Memory B cell (primary cell): ENCODE measurements around the gene TACC2.
"Not testable (repeated sequence)": the region's sequence is repeated elsewhere in the genome, so short reads cannot be mapped to it uniquely, and the experiment has no call there.

ENCODE experiments used
- ATAC-seq: fragments of 150-1000 bp; cut with Tn5 transposase; 2 replicates; pipeline ENCODE4 v1.10.0; 2021; ENCODE audit warnings: low read depth, mild to moderate bottlenecking, moderate library complexity
- DNase-seq, 2 donors: peaks; one replicate each; pipeline ENCODE4 v3.0.0; 2022; ENCODE audit warnings: low spot score in 2 of 2
- H3K27ac Mint-ChIP-seq: one replicate; pipeline ENCODE4 v1.8.0; 2022; ENCODE audit warnings: mild to moderate bottlenecking, moderate library complexity, mixed read lengths
- H3K27me3 Mint-ChIP-seq: one replicate; pipeline ENCODE4 v1.8.0; 2022; ENCODE audit warnings: mixed read lengths
- H3K36me3 Mint-ChIP-seq: one replicate; pipeline ENCODE4 v1.8.0; 2022; ENCODE audit warnings: mild to moderate bottlenecking, mixed read lengths
- H3K4me1 Mint-ChIP-seq: one replicate; pipeline ENCODE4 v1.8.0; 2022; ENCODE audit warnings: mixed read lengths
- H3K4me3 Mint-ChIP-seq: one replicate; pipeline ENCODE4 v1.8.0; 2022; ENCODE audit warnings: mild to moderate bottlenecking, moderate library complexity, mixed read lengths
- H3K9me3 Mint-ChIP-seq: one replicate; pipeline ENCODE4 v1.8.0; 2022; ENCODE audit warnings: mixed read lengths

Gene TACC2

GRCh38 chr10:122050811-122051210, 61.8 kb downstream of the TACC2 start:
- Mint-ChIP-seq H3K4me1 (no peaks in the 10 kb centered on the region), H3K27ac (no peak overlapping the region), H3K36me3 (no peaks in the 10 kb centered on the region), H3K9me3 (no peaks in the 10 kb centered on the region), H3K27me3 (peaks cover 2% of the 10 kb centered on the region), H3K4me3 (no peak overlapping the region)
- ATAC-seq (no peak), DNase-seq (no peak)

- ATAC-seq (no peak), DNase-seq (no peak)
- H3K36me3 Mint-ChIP-seq, result no peaks in the 10 kb centered on the region
- H3K27me3 Mint-ChIP-seq, result peaks cover 2% of the 10 kb centered on the region
- H3K27ac Mint-ChIP-seq, result no peak overlapping the region
- no peak overlapping the region for H3K4me3 Mint-ChIP-seq
- no peaks in the 10 kb centered on the region for H3K4me1 Mint-ChIP-seq
- no peaks in the 10 kb centered on the region for H3K9me3 Mint-ChIP-seq
Measured at GRCh38 chr10:122051609-122052385, 62.8 kb downstream of the TACC2 start.

- H3K4me3 Mint-ChIP-seq, result no peak overlapping the region
- peaks cover 2% of the 10 kb centered on the region for H3K27me3 Mint-ChIP-seq
- ATAC-seq (no peak), DNase-seq (no peak)
- no peaks in the 10 kb centered on the region for H3K36me3 Mint-ChIP-seq
- H3K27ac Mint-ChIP-seq, result no peak overlapping the region
- no peaks in the 10 kb centered on the region for H3K4me1 Mint-ChIP-seq
- H3K9me3 Mint-ChIP-seq, result no peaks in the 10 kb centered on the region
Measured at GRCh38 chr10:122052701-122053100, 63.7 kb downstream of the TACC2 start.

DNA sequence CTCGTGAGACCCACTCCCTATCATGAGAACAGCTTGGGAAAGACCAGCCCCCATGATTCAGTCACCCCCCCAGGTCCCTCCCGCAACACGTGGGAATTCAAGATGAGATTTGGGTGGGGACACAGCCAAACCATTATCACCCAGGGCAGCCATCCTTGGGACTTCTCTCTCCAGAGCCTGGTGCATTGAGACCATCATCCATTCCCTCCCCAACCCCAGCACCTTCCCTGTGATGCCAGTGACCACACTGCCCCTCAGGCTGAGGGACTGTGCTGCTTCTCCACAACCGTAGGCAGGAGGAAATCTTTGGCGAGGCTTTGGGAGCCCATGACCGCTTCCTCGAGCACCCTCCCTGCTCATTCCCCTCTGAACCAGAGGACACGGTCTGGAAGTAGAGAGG, 64.4 kb downstream of the TACC2 start:
- Mint-ChIP-seq H3K9me3 (no peaks in the 10 kb centered on the region), H3K27ac (no peak overlapping the region), H3K27me3 (peaks cover 2% of the 10 kb centered on the region), H3K4me3 (no peak overlapping the region), H3K36me3 (no peaks in the 10 kb centered on the region), H3K4me1 (no peaks in the 10 kb centered on the region)
- no peak for ATAC-seq
- no peak for DNase-seq

DNA sequence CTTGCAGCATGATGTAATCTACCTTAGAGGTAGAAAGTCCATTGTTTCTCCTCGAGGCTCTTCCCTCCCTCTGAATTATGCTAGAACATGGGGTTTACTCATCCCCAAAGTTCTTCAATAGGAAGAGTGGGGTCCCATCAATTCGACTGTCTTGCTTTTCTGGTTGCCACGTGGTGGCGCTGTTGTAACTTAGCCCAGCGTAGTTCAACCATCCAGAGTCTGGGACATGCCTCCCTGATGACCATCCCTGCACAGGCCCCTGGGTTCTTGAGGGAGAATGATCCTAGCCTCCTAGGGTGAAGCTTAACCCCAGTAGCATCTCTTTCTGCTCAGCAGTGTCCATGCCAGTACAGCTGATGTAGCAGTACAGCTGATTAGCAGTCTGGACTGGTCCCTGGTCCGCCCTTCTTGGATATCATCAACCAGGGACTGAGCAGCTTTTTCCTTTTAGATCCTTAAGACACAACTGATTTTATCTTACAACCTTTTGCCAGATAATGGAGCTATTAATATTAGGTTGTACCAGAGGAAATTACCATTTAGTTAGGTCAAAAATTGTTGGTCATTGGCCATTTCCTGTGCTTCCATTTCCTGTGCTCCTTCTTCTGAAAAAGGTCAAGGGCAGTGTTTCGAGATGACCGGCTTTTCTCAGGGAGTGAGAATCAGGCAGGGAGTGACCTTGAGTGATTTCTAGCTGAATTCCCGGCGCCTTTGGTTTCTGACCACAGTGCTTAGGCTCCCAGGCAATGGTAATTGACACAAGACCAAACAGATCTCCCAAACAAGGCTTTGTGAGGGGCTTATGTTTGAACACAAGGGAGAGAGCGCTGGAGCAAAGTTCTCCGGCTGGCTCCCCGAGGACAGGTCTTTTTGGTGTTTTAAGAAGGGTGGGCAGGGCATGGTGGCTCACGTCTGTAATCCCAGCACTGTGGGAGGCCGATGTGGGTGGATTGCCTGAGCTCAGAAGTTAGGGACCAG, 65.4 kb downstream of the TACC2 start:
- Mint-ChIP-seq H3K9me3 (no peaks in the 10 kb centered on the region), H3K36me3 (no peaks in the 10 kb centered on the region), H3K27ac (no peak overlapping the region), H3K4me1 (no peaks in the 10 kb centered on the region), H3K4me3 (no peak overlapping the region), H3K27me3 (peaks cover 2% of the 10 kb centered on the region)
- DNase-seq (no peak), ATAC-seq (no peak)

GRCh38 chr10:122055252-122055651, 66.3 kb downstream of the TACC2 start:
- DNase-seq (no peak), ATAC-seq (no peak)
- Mint-ChIP-seq H3K36me3 (no peaks in the 10 kb centered on the region), H3K9me3 (no peaks in the 10 kb centered on the region), H3K4me1 (no peaks in the 10 kb centered on the region), H3K4me3 (no peak overlapping the region), H3K27me3 (peaks cover 3% of the 10 kb centered on the region), H3K27ac (no peak overlapping the region)

DNA sequence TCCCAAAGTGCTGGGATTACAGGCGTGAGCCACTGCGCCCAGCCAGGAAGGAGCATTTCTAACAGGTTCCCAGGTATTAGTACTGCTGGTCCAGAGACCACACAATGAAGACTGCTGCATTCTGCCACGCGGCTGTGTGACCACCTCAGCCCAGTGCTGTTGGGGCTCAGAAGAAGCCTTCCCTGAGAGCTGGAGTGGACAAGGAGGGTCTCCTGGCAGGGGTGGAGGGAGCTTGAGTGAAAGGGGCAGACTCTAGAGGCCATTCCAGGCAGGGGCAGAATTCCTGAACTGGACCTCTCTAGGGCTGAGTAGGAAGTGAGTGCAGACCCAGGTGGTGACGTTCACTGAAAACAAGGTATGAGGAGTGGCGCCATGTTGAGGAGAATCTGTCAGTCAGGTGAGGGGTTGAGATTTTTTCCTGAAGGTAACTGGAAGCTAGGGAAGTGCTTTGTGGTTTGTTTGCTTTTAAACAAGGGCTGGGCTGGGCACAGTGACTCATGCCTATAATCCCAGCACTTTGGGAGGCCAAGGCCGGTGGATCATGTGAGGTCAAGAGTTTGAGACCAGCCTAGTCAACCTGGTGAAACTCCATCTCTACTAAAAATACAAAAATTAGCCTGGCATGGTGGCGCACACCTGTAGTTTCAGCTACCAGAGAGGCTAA, 67.6 kb downstream of the TACC2 start:
- no peaks in the 10 kb centered on the region for H3K36me3 Mint-ChIP-seq
- no peak for ATAC-seq
- H3K27ac Mint-ChIP-seq, result no peak overlapping the region
- peaks cover 3% of the 10 kb centered on the region for H3K27me3 Mint-ChIP-seq
- H3K4me1 Mint-ChIP-seq, result no peaks in the 10 kb centered on the region
- H3K9me3 Mint-ChIP-seq, result no peaks in the 10 kb centered on the region
- H3K4me3 Mint-ChIP-seq, result no peak overlapping the region
- no peak for DNase-seq

DNA sequence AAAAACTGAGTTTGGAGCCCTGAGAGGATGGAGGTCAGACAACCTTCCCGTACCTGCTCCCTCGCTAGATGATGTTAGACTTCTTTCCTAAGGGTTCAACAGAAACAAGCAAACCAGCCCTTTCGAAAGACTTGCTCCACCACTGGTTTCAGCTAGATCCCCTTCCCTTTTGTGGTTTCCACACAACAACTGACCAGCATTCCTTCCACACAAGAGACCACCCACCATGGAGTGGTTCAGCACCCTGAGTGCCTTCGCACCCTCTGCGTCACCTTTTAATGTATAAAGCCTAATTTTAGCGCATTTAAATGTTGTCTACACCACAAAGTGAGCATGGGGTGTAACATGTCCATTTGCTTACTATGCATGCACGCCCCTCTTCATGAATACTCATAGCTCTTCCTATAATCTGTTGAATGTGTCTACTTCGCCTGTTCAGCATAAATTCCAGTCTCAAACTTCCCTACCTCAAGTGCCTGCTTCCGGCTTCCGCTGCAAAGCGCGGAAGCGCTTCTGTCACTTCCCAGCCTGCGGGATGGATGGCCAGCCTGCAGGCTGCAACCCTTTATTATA, 69.0 kb downstream of the TACC2 start:
- ATAC-seq (no peak), DNase-seq (no peak)
- Mint-ChIP-seq H3K4me1 (no peaks in the 10 kb centered on the region), H3K27ac (no peak overlapping the region), H3K9me3 (no peaks in the 10 kb centered on the region), H3K36me3 (no peaks in the 10 kb centered on the region), H3K27me3 (peaks cover 3% of the 10 kb centered on the region), H3K4me3 (no peak overlapping the region)

DNA sequence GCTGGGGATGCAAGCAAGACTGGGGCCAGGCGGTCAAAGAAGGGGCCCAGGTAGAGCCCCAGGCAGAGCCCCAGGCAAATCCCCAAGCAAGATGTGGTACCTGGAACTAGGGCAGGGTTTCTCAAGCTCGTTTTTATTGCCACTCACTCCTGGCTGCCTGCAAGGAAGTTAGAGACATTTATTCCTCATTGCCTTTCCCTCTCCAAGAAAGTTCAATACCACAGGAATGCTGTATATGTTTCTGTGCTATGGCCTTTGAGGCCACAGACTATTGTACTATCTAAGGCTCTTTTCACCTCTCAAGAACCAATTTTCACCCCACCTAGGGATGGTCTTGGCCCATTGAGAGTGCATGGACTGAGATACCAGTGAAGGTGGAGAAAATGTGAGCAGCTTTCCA, 71.3 kb downstream of the TACC2 start:
- Mint-ChIP-seq H3K4me1 (no peaks in the 10 kb centered on the region), H3K27ac (no peak overlapping the region), H3K9me3 (no peaks in the 10 kb centered on the region), H3K36me3 (no peaks in the 10 kb centered on the region), H3K27me3 (peaks cover 2% of the 10 kb centered on the region), H3K4me3 (no peak overlapping the region)
- DNase-seq (no peak), ATAC-seq (no peak)

GRCh38 chr10:122062831-122063674, 74.1 kb downstream of the TACC2 start:
- Mint-ChIP-seq H3K4me3 (no peak overlapping the region), H3K4me1 (no peaks in the 10 kb centered on the region), H3K9me3 (no peaks in the 10 kb centered on the region), H3K27me3 (peaks cover 3% of the 10 kb centered on the region), H3K27ac (no peak overlapping the region), H3K36me3 (no peaks in the 10 kb centered on the region)
- no peak for ATAC-seq
- DNase-seq, result no peak

- not testable (repeated sequence) for ATAC-seq, H3K9me3 Mint-ChIP-seq, DNase-seq, H3K27ac Mint-ChIP-seq, H3K4me1 Mint-ChIP-seq, H3K27me3 Mint-ChIP-seq, H3K36me3 Mint-ChIP-seq, H3K4me3 Mint-ChIP-seq
Measured at GRCh38 chr10:122066337-122066939, 77.5 kb downstream of the TACC2 start.

DNA sequence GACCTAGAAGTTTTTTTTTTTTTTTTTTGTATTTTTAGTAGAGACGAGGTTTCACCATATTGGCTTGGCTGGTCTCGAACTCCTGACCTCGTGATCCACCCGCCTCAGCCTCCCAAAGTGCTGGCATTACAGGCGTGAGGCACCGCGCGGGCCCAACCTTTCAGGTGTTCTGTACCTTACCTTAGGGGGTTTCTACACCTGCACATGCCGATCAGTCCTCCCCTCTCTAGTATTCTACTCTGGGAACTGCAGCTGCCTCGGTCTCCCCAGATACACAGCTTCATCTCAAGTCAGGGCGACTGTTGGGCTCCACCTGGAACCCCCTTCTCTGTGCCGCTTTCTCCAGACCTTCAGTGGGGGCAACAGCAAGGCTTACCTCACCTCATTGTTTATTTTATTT, 79.9 kb downstream of the TACC2 start:
- H3K4me1 Mint-ChIP-seq, result no peaks in the 10 kb centered on the region
- H3K9me3 Mint-ChIP-seq, result peaks cover 2% of the 10 kb centered on the region
- peaks cover 5% of the 10 kb centered on the region for H3K27me3 Mint-ChIP-seq
- ATAC-seq, result no peak
- H3K27ac Mint-ChIP-seq, result no peak overlapping the region
- no peak for DNase-seq
- no peaks in the 10 kb centered on the region for H3K36me3 Mint-ChIP-seq
- H3K4me3 Mint-ChIP-seq, result no peak overlapping the region

GRCh38 chr10:122072491-122072890, 83.5 kb downstream of the TACC2 start:
- no peak overlapping the region for H3K4me3 Mint-ChIP-seq
- H3K4me1 Mint-ChIP-seq, result no peaks in the 10 kb centered on the region
- ATAC-seq, result no peak
- no peaks in the 10 kb centered on the region for H3K36me3 Mint-ChIP-seq
- H3K9me3 Mint-ChIP-seq, result peaks cover 2% of the 10 kb centered on the region
- no peak for DNase-seq
- H3K27me3 Mint-ChIP-seq, result peaks cover 5% of the 10 kb centered on the region
- no peak overlapping the region for H3K27ac Mint-ChIP-seq
